ENCODE measurements around the gene C12orf42. TPM values are rescaled to one million over a fixed set of nuclear protein-coding genes. Genes with fewer than 3 reads are reported as not detected.

Gene C12orf42
- total RNA-seq, 1 donor from 2014 or later, result 0.22 TPM

DNA sequence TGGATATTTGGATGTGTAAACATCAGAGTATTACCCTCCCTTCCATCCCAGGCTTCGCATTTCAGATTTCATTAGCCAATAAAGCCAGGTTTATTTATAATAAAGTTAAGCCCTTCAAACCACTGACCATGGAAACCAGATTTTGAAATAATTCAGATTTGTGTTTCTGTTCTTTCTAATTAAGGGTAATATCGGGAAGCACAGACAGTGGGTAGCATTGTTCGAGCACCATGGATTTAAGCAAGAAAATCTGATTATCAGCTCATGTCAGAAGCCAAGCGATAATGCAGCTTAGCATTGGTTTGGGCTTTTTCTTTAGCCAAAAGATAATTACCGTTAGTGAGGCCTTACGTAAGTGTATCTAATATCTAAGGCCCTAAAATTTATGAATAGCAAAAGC, 116.1 kb downstream of the C12orf42 start:
- intact Hi-C loops (cut with DNase I), result no loop called here
- no peak for ATAC-seq (ENCODE audit: poor library complexity)

GRCh38 chr12:103373088-103373523, 122.7 kb downstream of the C12orf42 start:
- intact Hi-C loops (cut with DNase I), result no loop called here
- no peak for DNase-seq
- ATAC-seq (ENCODE audit: poor library complexity), result no peak

More for the DNA sequence above, 116.1 kb downstream of the C12orf42 start:
- DNase-seq, result no peak

GRCh38 chr12:103369929-103370328, 125.8 kb downstream of the C12orf42 start:
- intact Hi-C loops (cut with DNase I), result no loop called here
- ATAC-seq (ENCODE audit: poor library complexity), result no peak
- DNase-seq, result no peak

DNA sequence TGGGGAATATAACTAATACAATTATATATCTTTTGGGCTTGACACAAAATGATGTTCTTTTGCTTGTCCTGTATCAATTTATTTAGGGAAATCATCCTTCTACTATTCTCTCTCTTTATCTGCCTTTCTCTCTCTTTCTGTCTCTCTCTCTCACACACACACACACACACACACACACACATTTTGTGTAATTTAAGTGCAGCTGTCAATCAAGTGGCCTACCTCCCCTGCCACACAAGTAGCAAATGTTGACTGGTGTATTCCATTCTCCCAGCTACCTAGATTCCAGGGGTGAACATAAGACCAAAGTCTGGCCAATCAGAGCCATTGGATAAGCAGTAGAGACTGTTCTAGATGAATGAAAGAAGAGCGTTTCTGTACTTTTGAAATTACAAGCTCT, 127.6 kb downstream of the C12orf42 start:
- intact Hi-C loops (cut with DNase I), result no loop called here
- no peak for ATAC-seq (ENCODE audit: poor library complexity)

GRCh38 chr12:103354403-103354802, 141.4 kb downstream of the C12orf42 start:
- no peak for DNase-seq
- intact Hi-C loops (cut with DNase I), result no loop called here

More for the DNA sequence above, 127.6 kb downstream of the C12orf42 start:
- DNase-seq, result no peak

GRCh38 chr12:103353913-103354312, 141.9 kb downstream of the C12orf42 start:
- no peak for ATAC-seq (ENCODE audit: poor library complexity)
- DNase-seq, result no peak
- intact Hi-C loops (cut with DNase I), result no loop called here

More at GRCh38 chr12:103354403-103354802, 141.4 kb downstream of the C12orf42 start:
- no peak for ATAC-seq (ENCODE audit: poor library complexity)

GRCh38 chr12:103350116-103350515, 145.7 kb downstream of the C12orf42 start:
- DNase-seq (no peak), ATAC-seq (ENCODE audit: poor library complexity) (no peak)
- intact Hi-C loops (cut with DNase I), result no loop called here

- DNase-seq (no peak), ATAC-seq (ENCODE audit: poor library complexity) (no peak)
- intact Hi-C loops (cut with DNase I), result no loop called here
These were observed 146.8 kb downstream of the C12orf42 start for GRCh38 chr12:103348935-103349334.

DNA sequence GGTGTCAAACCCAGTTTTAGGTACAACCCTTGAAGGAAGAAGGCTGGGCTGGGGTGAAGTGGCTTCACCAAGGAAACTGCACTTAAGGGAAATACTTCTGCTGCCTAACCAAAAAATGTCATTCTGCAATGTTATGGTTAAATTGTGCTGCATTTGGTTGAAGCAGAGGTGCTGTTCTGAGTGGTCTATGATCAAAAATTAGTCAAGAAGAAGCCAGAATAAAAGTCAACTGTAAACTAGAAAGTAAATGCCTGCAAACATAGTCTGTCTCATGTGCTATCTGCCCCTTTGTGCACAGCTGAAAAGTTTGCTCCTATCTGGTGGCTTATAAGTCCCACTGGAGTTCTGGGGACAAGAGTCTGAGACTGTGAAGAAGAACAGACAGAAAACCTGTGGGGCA, 158.8 kb downstream of the C12orf42 start:
- ATAC-seq (ENCODE audit: poor library complexity), result no peak
- intact Hi-C loops (cut with DNase I), result no loop called here
- no peak for DNase-seq

DNA sequence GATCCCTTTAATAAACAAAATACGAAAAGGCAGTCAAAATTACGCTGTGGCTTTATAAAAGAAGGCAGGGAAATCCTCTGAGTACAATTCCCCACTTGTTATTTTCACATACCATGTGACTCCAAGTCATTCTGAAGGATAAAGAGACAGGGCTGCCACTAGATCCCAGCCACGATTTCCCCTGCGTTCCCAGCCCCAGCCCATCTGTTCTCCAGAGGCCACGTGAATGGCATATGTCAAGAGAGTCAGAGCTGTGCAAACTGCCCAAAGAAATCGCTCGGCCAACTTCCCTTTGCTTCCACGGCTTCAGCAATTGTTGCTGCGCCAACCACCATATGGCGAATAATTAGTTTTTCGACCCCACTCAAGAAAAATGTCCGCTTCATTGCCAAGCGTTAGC, 161.3 kb downstream of the C12orf42 start:
- intact Hi-C loops (cut with DNase I), result no loop called here
- DNase-seq, result no peak
- no peak for ATAC-seq (ENCODE audit: poor library complexity)

DNA sequence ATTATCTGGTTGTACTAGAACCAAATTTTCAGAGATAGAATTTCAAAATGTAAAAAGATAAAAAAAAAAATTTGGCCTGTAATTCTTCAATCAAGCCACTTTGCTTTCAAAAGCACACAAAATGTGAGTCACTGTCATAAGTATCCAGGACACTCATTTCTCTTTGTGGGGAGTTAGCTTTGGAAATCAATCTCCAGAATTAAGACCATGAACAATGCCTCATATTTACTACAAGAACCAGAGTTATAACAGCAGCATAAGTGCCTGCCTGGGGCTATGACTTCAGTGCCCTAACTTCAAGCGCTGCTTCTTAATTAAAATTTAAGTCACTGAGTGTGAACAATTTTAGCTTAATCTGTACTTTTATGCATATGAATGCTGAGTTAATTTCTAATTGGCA, 162.1 kb downstream of the C12orf42 start:
- intact Hi-C loops (cut with DNase I), result no loop called here
- DNase-seq (no peak), ATAC-seq (ENCODE audit: poor library complexity) (no peak)

- no peak for ATAC-seq (ENCODE audit: poor library complexity)
- DNase-seq, result no peak
- intact Hi-C loops (cut with DNase I), result no loop called here
These were observed 164.1 kb downstream of the C12orf42 start for GRCh38 chr12:103331643-103332042.

- DNase-seq, result no peak
- no peak for ATAC-seq (ENCODE audit: poor library complexity)
- intact Hi-C loops (cut with DNase I), result no loop called here
These were observed 165.1 kb downstream of the C12orf42 start for GRCh38 chr12:103330672-103331071.

- intact Hi-C loops (cut with DNase I), result no loop called here
- no peak for DNase-seq
- ATAC-seq (ENCODE audit: poor library complexity), result no peak
These were observed 168.1 kb downstream of the C12orf42 start for GRCh38 chr12:103327676-103328075.

DNA sequence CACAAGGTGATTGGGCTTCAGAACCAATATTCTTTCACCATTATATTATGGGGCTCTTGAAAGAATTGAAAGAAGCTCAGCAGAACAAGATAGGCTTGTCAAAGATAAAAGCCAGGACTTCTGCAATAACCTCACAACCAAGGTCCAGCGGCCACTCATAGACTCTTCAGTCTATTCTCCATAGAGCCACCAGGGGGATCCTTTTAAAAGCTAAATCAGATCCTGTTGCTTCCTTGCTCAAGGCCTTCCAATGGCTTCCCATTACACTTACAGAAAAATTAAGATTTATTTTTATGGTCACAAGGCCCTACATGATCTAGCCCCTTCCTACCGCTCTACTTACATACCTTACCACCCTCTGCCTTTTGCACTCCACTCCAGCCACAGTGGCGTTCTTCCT, 169.6 kb downstream of the C12orf42 start:
- DNase-seq (no peak), ATAC-seq (ENCODE audit: poor library complexity) (no peak)
- intact Hi-C loops (cut with DNase I), result no loop called here

DNA sequence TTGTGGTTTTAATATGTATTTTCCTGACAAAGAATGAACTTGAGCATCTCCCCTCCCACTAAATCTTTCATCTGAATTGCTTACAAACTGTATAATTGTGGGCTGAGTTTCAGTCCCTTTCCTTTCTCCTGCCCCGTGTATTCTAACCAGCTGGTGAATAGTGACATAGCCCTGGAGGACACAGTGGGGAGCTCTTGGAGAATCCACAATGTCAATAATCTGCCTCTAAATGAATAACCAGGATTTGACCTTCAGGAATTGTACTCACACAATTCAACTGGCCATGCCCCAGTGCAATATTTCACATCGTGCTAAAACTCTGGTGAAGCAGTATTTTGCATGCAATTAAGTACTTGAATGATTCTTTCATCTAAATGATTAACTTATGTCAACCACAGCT, 177.2 kb downstream of the C12orf42 start:
- ATAC-seq (ENCODE audit: poor library complexity) (no peak), DNase-seq (no peak)
- intact Hi-C loops (cut with DNase I), result no loop called here

- ATAC-seq (ENCODE audit: poor library complexity), result no peak
- intact Hi-C loops (cut with DNase I), result no loop called here
- no peak for DNase-seq
These were observed 178.5 kb downstream of the C12orf42 start for GRCh38 chr12:103317220-103317619.

- DNase-seq (no peak), ATAC-seq (ENCODE audit: poor library complexity) (no peak)
- intact Hi-C loops (cut with DNase I), result no loop called here
These were observed 181.0 kb downstream of the C12orf42 start for GRCh38 chr12:103314786-103315185.

DNA sequence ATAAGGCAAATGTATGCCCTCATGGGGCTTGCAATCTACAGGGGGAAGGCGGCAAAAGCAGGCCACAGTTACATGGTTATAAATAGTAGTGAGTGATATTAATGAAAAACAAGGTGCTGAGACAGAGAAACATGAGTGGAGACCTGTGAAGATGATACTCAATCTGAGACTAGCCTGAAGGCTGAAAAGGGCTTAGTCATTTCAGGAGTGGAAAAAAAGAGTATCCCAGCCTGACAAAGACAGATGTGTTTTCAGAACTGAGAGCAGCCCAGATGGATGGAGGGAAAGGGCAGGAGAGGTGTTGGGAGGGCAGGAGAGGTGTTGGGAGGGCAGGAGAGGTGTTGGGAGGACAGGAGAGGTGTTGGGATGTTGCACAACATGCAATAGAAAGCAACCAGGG, 181.9 kb downstream of the C12orf42 start:
- DNase-seq (no peak), ATAC-seq (ENCODE audit: poor library complexity) (no peak)
- intact Hi-C loops (cut with DNase I), result no loop called here

GRCh38 chr12:103312742-103313354, 182.9 kb downstream of the C12orf42 start:
- ATAC-seq (ENCODE audit: poor library complexity), result no peak

More at GRCh38 chr12:103312742-103313354, 182.9 kb downstream of the C12orf42 start:
- intact Hi-C loops (cut with DNase I), result no loop called here
- no peak for DNase-seq
